A549 (cell line): ENCODE data around the gene MLPH. TPM values are rescaled to one million over a fixed set of nuclear protein-coding genes. Genes with fewer than 3 reads are reported as not detected.

Experiments used
- ATAC-seq, 2 experiments: fragments of 200-7000 bp in 1 of 2; fragments of >200 bp in 1 of 2; cut with Nextera tagmentation in 1 of 2; cut with Tn5 transposase in 1 of 2; 3 replicates each; pipeline versions ENCODE4 v1.8.0 to v1.9.1; 2018 to 2020; ENCODE audit warnings: mild to moderate bottlenecking in 1 of 2, moderate library complexity in 1 of 2
- CTCF ChIA-PET: fragments of 300-600 bp; sonication (Branson Sonifier 250); formaldehyde crosslinking; extraction: SDS; loops from one replicate; lab custom pipeline; 2021; ENCODE audit warnings: antibody characterized with exemption, inconsistent platforms; lab: Yijun Ruan, JAX
- POLR2A ChIA-PET: fragments of 350-600 bp; formaldehyde crosslinking; extraction: SDS; loops from one replicate; lab custom pipeline; 2021; ENCODE audit warnings: antibody characterized with exemption, inconsistent platforms; lab: Yijun Ruan, JAX
- DNase-seq, 2 experiments: peaks; one replicate each; pipeline versions ENCODE4 v3.0.0 to v3.0.0-alpha.2; 2011 to 2016; ENCODE audit warnings: low read depth in 1 of 2, low spot score in 1 of 2
- FAIRE-seq: peaks from 2 replicates; lab custom pipeline; 2011; peaks lifted over from hg19 to GRCh38; lab: Jason Lieb, UNC
- H3K27ac ChIP-seq, 2 experiments: fragments of >200 bp; sonication (Bioruptor Twin); formaldehyde crosslinking; 3 replicates each; pipeline ENCODE4 v1.5.1; 2016 to 2017
- H3K4me1 ChIP-seq: fragments of >200 bp; sonication (Bioruptor Twin); formaldehyde crosslinking; 3 replicates; pipeline ENCODE4 v1.6.1; 2016
- H3K4me2 ChIP-seq: fragments of >200 bp; sonication (Bioruptor Twin); formaldehyde crosslinking; 3 replicates; pipeline ENCODE4 v1.6.1; 2016
- H3K4me3 ChIP-seq: fragments of >200 bp; sonication (Bioruptor Twin); formaldehyde crosslinking; 3 replicates; pipeline ENCODE4 v1.5.1; 2016
- H3K9me3 ChIP-seq: fragments of >200 bp; sonication (Bioruptor Twin); formaldehyde crosslinking; 3 replicates; pipeline ENCODE4 v1.6.1; 2016
- BHLHE40 ChIP-seq: IDR thresholded peaks from 2 replicates; pipeline ENCODE4 v1.6.1; 2012; ENCODE audit warnings: low read depth, low read length, inconsistent platforms
- CBX2 ChIP-seq: fragments of 200-600 bp; sonication (generic); IDR thresholded peaks from 2 replicates; pipeline ENCODE4 v1.6.1; 2016; ENCODE audit warnings: low read depth, mild to moderate bottlenecking, borderline replicate concordance
- CHD2 ChIP-seq: fragments of 150-350 bp; IDR thresholded peaks from 2 replicates; pipeline ENCODE4 v1.6.1; 2014; ENCODE audit warnings: low read length; ENCODE audit not compliant: partially characterized antibody
- CTCF ChIP-seq: fragments of >200 bp; sonication (Bioruptor Twin); formaldehyde crosslinking; IDR thresholded peaks from 3 replicates; pipeline ENCODE4 v1.5.1; 2016
- ESRRA ChIP-seq: fragments of 150-350 bp; IDR thresholded peaks from 2 replicates; pipeline ENCODE4 v1.6.1; 2014; ENCODE audit warnings: mild to moderate bottlenecking, low read length, borderline replicate concordance
- FOSL2 ChIP-seq, 2 experiments: fragments of 450-650 bp in 1 of 2; fragments of >200 bp in 1 of 2; sonication (Bioruptor Twin) in 1 of 2; formaldehyde crosslinking; IDR thresholded peaks; 2 replicates each; pipeline versions ENCODE4 v1.5.0 to v1.6.1; 2016 to 2020; ENCODE audit warnings: mild to moderate bottlenecking in 1 of 2, moderate library complexity in 1 of 2
- GATA3 ChIP-seq: IDR thresholded peaks from 2 replicates; pipeline ENCODE4 v1.6.1; 2012; ENCODE audit warnings: borderline replicate concordance
- HEYL ChIP-seq: fragments of 250-450 bp; sonication (Bioruptor Pico); IDR thresholded peaks from 2 replicates; pipeline ENCODE4 v1.8.0; 2021; ENCODE audit warnings: mild to moderate bottlenecking, moderate library complexity
- HOXA7 ChIP-seq: fragments of 250-450 bp; sonication (Bioruptor Pico); IDR thresholded peaks from 2 replicates; pipeline ENCODE4 v1.5.0; 2020; ENCODE audit warnings: mild to moderate bottlenecking, moderate library complexity
- JUNB ChIP-seq: fragments of >200 bp; sonication (Bioruptor Twin); formaldehyde crosslinking; IDR thresholded peaks from 2 replicates; pipeline ENCODE4 v1.6.1; 2016
- KDM1A ChIP-seq: fragments of 200-600 bp; sonication (generic); IDR thresholded peaks from 2 replicates; pipeline ENCODE4 v1.6.1; 2016; ENCODE audit warnings: low read depth, mild to moderate bottlenecking
- MAFK ChIP-seq: fragments of 450-650 bp; IDR thresholded peaks from 2 replicates; pipeline ENCODE4 v1.6.1; 2014; ENCODE audit not compliant: partially characterized antibody
- MAX ChIP-seq: IDR thresholded peaks from 2 replicates; pipeline ENCODE4 v1.6.1; 2012
- MAZ ChIP-seq: fragments of 150-350 bp; IDR thresholded peaks from 2 replicates; pipeline ENCODE4 v1.6.1; 2014; ENCODE audit warnings: antibody characterized with exemption, low read depth, low read length, borderline replicate concordance
- NR3C1 ChIP-seq: fragments of >200 bp; sonication (Bioruptor Twin); formaldehyde crosslinking; IDR thresholded peaks from 3 replicates; pipeline ENCODE4 v1.6.1; 2017
- PHF8 ChIP-seq: fragments of 200-600 bp; sonication (generic); IDR thresholded peaks from 2 replicates; pipeline ENCODE4 v1.6.1; 2016; ENCODE audit warnings: low read depth, mild to moderate bottlenecking, antibody characterized with exemption, moderate library complexity, borderline replicate concordance
- POLR2A ChIP-seq: IDR thresholded peaks from 2 replicates; pipeline ENCODE4 v1.6.1; 2012; ENCODE audit warnings: mild to moderate bottlenecking, low read length
- POLR2AphosphoS2 ChIP-seq: conservative IDR thresholded peaks from 2 replicates; pipeline ENCODE4 v1.6.1; 2012; ENCODE audit warnings: low read length, improper control_type of control experiment, inconsistent platforms
- RAD21 ChIP-seq, 2 experiments: fragments of >200 bp in 1 of 2; sonication (Bioruptor Twin) in 1 of 2; formaldehyde crosslinking in 1 of 2; IDR thresholded peaks in 1 of 2; conservative IDR thresholded peaks in 1 of 2; 2 replicates in 1 of 2; 3 replicates in 1 of 2; pipeline ENCODE4 v1.6.1; 2012 to 2018; ENCODE audit warnings: inconsistent platforms in 1 of 2
- RCOR1 ChIP-seq: fragments of 150-350 bp; IDR thresholded peaks from 2 replicates; pipeline ENCODE4 v1.6.1; 2014; ENCODE audit warnings: antibody characterized with exemption, low read length, low read depth
- RFX5 ChIP-seq: fragments of 450-650 bp; IDR thresholded peaks from 2 replicates; pipeline ENCODE4 v1.7.1; 2014; ENCODE audit warnings: antibody characterized with exemption, mild to moderate bottlenecking, moderate library complexity
- SMC3 ChIP-seq: fragments of >200 bp; sonication (Bioruptor Twin); formaldehyde crosslinking; IDR thresholded peaks from 3 replicates; pipeline ENCODE4 v1.6.1; 2018; ENCODE audit warnings: inconsistent platforms
- TFCP2L1 ChIP-seq: fragments of 250-450 bp; sonication (Bioruptor Pico); IDR thresholded peaks from 2 replicates; pipeline ENCODE4 v1.5.0; 2021; ENCODE audit warnings: mild to moderate bottlenecking
- USF2 ChIP-seq: fragments of 450-650 bp; IDR thresholded peaks from 2 replicates; pipeline ENCODE4 v1.6.1; 2014; ENCODE audit warnings: antibody characterized with exemption
- ZFP36 ChIP-seq: fragments of 450-650 bp; IDR thresholded peaks from 2 replicates; pipeline ENCODE4 v1.6.1; 2014; ENCODE audit warnings: borderline replicate concordance; ENCODE audit not compliant: partially characterized antibody
- ZNF302 ChIP-seq: fragments of 250-450 bp; sonication (Bioruptor Pico); IDR thresholded peaks from 2 replicates; pipeline ENCODE4 v1.9.0; 2021; ENCODE audit warnings: inconsistent platforms, mild to moderate bottlenecking, moderate library complexity
- ZSCAN20 ChIP-seq: fragments of 250-450 bp; sonication (Bioruptor Pico); IDR thresholded peaks from 2 replicates; pipeline ENCODE4 v1.8.0; 2022; ENCODE audit warnings: mild to moderate bottlenecking, moderate library complexity
- WGBS: methylation state at CpG from one replicate; pipeline ENCODE4 v1.1.6; 2017; ENCODE audit errors: missing lambda C conversion rate; 5-methylcytosine and 5-hydroxymethylcytosine counted together
- polyA plus RNA-seq, 4 experiments: library from polyadenylated mRNA; depleted of rRNA in 3 of 4; stranded (reverse); fragments of >200 nt; fragmentation: RNase III in 1 of 4; extraction: RNeasy Plus Mini Kit Qiagen cat#74134 plus additional on column Dnase treatment in 1 of 4; gene quantifications; 2 replicates in 3 of 4; 3 replicates in 1 of 4; pipeline ENCODE4 v1.2.3, GENCODE V29; 2011 to 2017
- TF ChIP-seq, protein P1 (sequence below): fragments of >200 bp; sonication (Bioruptor Twin); formaldehyde crosslinking; IDR thresholded peaks from 3 replicates; pipeline ENCODE4 v1.6.1; 2016
- TF ChIP-seq, protein P2 (sequence below): fragments of 150-350 bp; IDR thresholded peaks from 2 replicates; pipeline ENCODE4 v1.6.1; 2014; ENCODE audit warnings: low read depth, mild to moderate bottlenecking, low read length

Gene MLPH
- polyA plus RNA-seq, 2 of the 4 experiments (the other 2 are of a cell fraction): 218 to 350 TPM

DNA sequence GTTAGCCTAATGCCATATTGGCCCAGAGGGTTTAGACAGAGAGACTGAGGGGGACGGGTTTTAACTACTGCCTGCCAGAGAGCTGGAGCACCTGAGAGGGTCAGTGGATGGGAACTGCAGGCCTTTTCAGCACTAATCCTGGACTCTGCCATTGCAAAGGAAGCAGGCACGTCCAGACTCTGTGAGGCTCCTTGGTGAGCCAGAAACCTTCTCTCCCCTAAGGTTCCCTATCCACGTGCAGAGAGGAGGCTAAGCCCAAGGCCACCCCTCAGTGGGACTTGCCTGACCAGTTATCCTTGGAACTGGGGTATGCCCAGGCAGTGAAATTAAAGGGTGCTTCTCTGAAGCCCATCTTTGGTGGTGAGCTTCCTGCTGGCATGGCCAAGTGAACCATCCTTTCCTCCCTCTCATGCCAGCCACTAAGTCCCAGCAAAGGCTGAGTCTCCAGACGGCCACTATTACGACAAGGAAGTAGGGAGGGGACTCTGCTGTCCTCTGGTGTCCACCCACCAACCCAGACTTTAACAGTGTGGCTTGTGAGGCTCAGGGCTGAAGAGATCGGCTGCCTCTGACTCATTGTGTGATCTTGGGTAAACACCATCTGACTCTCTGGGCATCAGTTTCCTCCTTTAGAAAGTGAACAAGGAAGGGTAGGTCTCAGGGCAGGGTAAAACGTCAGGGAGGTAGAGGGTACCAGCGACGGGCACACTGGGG, 3.9 kb upstream of the MLPH start (continued):
- TF ChIP-seq ESRRA (no peak), GATA3 (peak; percentile 23; the same call in 1 of the 2 replicates), KDM1A (no peak), POLR2A (peak; percentile 52; the same call in 1 of the 2 replicates), JUNB (peak; percentile 61), RCOR1 (no peak), FOSL2 (IDR thresholded peaks at IDR 0.05) (peak; percentile 75), FOSL2 (CRISPR knock-in tag; IDR thresholded peaks at IDR 0.05) (peak; percentile 87), SMC3 (no peak; the same call in 2 of the 3 replicates), USF2 (no peak), ZSCAN20 (CRISPR knock-in tag) (no peak), RAD21 (conservative IDR thresholded peaks at IDR 0.05 in 1 of 2, IDR thresholded peaks at IDR 0.05 in 1 of 2) (peak; percentile 31 to 41; a peak in 2 of 5 replicates), PHF8 (no peak), CHD2 (no peak), POLR2AphosphoS2 (no peak), HEYL (CRISPR knock-in tag) (no peak), CTCF (no peak), CBX2 (no peak), NR3C1 (no peak), MAZ (no peak), RFX5 (no peak), ZFP36 (no peak)
- TF ChIP-seq, protein P1, sequence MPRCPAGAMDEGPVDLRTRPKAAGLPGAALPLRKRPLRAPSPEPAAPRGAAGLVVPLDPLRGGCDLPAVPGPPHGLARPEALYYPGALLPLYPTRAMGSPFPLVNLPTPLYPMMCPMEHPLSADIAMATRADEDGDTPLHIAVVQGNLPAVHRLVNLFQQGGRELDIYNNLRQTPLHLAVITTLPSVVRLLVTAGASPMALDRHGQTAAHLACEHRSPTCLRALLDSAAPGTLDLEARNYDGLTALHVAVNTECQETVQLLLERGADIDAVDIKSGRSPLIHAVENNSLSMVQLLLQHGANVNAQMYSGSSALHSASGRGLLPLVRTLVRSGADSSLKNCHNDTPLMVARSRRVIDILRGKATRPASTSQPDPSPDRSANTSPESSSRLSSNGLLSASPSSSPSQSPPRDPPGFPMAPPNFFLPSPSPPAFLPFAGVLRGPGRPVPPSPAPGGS: no peak
- TF ChIP-seq, protein P2, sequence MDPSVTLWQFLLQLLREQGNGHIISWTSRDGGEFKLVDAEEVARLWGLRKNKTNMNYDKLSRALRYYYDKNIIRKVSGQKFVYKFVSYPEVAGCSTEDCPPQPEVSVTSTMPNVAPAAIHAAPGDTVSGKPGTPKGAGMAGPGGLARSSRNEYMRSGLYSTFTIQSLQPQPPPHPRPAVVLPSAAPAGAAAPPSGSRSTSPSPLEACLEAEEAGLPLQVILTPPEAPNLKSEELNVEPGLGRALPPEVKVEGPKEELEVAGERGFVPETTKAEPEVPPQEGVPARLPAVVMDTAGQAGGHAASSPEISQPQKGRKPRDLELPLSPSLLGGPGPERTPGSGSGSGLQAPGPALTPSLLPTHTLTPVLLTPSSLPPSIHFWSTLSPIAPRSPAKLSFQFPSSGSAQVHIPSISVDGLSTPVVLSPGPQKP: no peak
- TF ChIP-seq, all 56 proteins: peak for 8

GRCh38 chr2:237485304-237485703, 1.7 kb upstream of the MLPH start:
- ATAC-seq: no peak
- POLR2A ChIA-PET: interaction anchor here (0.5 to 5.4 kb wide), 4 partner anchors 10 to 311 kb away, joined by 3 to 57 read pairs (median 3); no protein-coding TSS in a partner anchor
- H3K9me3 ChIP-seq: peaks cover 5% of the 10 kb centered on the region
- peak overlapping the region; percentile 86 for H3K4me3 ChIP-seq
- no peak for FAIRE-seq
- peaks cover 61% of the 10 kb centered on the region for H3K4me1 ChIP-seq
- H3K27ac ChIP-seq: peak overlapping the region; percentile 98 to 99
- TF ChIP-seq FOSL2 (IDR thresholded peaks at IDR 0.05): no peak
- 0 out of 2 replicates have a peak, but pooled peaks have one; percentile 3 for TF ChIP-seq FOSL2 (CRISPR knock-in tag; IDR thresholded peaks at IDR 0.05)
- no peak for TF ChIP-seq MAFK
- TF ChIP-seq RAD21 (conservative IDR thresholded peaks at IDR 0.05 in 1 of 2, IDR thresholded peaks at IDR 0.05 in 1 of 2): 0 out of 5 replicates have a peak, but pooled peaks of 1 of the 2 experiments have one; percentile 18
- TF ChIP-seq TFCP2L1 (CRISPR knock-in tag): no peak
- peak; percentile 34; the same call in 1 of the 2 replicates for TF ChIP-seq MAX
- no peak for TF ChIP-seq BHLHE40
- no peak for TF ChIP-seq ZNF302 (CRISPR knock-in tag)
- peak; percentile 54 for TF ChIP-seq ZFP36
- TF ChIP-seq ESRRA: no peak
- TF ChIP-seq HOXA7 (CRISPR knock-in tag): 0 out of 2 replicates have a peak, but pooled peaks have one; percentile 5
- TF ChIP-seq, all 56 proteins: peak for 5
- DNase-seq: peak in 1 of 2 experiments; percentile 55
- peak overlapping the region; percentile 76 for H3K4me2 ChIP-seq
- CTCF ChIA-PET: interaction anchor here (0.9 to 7.6 kb wide), 5 partner anchors 9 to 363 kb away, joined by 3 to 65 read pairs (median 4); no protein-coding TSS in a partner anchor
- WGBS: 9% methylated on average over 1 of the region's 1 CpG
